Germinal center (tissue), 1 donor: Measurements from ENCODE around the gene PIK3IP1.

ENCODE experiments used
- DNase-seq: peaks from one replicate; pipeline ENCODE4 v3.0.0; 2012; ENCODE audit warnings: mixed read lengths, low spot score

Gene PIK3IP1

GRCh38 chr22:31278626-31279326 is 13.5 kb downstream of the PIK3IP1 start:
- DNase-seq = no peak

GRCh38 chr22:31278151-31278621 is 14.1 kb downstream of the PIK3IP1 start:
- DNase-seq = no peak

- no peak for DNase-seq
These were observed 14.5 kb downstream of the PIK3IP1 start for GRCh38 chr22:31277741-31278140.

- DNase-seq = no peak
These were observed 15.7 kb downstream of the PIK3IP1 start for GRCh38 chr22:31276426-31277167.

- no peak for DNase-seq
These were observed 16.7 kb downstream of the PIK3IP1 start for GRCh38 chr22:31275576-31275975.

DNA sequence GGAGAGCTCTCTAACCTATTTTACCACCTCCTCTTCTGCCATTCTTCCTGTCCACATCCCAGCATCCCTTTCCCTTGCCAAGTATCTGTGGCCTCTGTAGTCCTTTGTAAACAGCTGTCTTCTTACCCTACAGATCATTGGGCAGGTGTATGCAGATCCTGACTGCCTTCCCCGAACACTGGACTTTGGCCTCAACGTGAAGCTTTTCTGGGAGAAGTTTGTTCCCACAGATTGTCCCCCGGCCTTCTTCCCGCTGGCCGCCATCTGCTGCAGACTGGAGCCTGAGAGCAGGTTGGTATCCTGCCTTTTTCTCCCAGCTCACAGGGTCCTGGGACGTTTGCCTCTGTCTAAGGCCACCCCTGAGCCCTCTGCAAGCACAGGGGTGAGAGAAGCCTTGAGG is 17.3 kb downstream of the PIK3IP1 start:
- no peak for DNase-seq

DNA sequence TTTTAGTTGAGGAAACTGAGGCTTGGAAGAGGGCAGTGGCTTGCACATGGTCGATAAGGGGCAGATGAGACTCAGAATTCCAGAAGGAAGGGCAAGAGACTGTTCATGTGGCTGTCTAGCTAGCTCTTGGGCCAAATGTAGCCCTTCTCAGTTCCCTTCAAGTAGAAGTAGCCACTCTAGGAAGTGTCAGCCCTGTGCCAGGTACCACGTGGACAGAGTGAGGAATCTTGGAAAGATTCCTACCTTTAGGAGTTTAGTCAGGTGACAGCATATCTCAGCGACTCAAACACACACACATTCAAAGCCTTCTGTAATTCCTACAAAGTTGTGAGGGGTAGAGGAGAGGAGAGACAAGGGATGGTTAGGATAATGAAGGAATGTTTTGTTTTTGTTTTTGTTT is 18.3 kb downstream of the PIK3IP1 start:
- DNase-seq = no peak

GRCh38 chr22:31272522-31273446 is 19.5 kb downstream of the PIK3IP1 start:
- peak; percentile 42 for DNase-seq

GRCh38 chr22:31271485-31271884 is 20.8 kb downstream of the PIK3IP1 start:
- DNase-seq = no peak

- no peak for DNase-seq
These were observed 21.3 kb downstream of the PIK3IP1 start for GRCh38 chr22:31271026-31271425.

- DNase-seq = no peak
These were observed 22.3 kb downstream of the PIK3IP1 start for GRCh38 chr22:31269892-31270579.

DNA sequence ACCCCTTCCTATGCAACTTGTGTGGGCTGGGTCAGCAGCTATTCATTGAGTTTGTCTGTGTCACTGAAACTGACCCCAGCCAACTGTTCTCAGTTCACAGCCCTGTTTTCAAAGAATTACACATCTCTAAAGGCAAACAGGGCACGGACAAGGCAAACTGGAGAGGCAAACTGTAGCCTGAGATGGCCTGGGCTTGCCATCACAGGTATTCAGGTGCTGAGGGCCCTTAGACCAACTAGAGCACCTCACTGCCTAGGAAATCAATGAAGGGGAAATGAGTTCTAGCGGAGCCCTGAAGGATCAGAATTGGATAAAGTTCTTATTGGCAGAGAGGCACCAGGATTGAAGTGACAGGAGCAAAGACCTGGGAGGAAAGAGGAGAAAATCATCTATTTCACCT is 24.0 kb downstream of the PIK3IP1 start:
- DNase-seq = no peak

DNA sequence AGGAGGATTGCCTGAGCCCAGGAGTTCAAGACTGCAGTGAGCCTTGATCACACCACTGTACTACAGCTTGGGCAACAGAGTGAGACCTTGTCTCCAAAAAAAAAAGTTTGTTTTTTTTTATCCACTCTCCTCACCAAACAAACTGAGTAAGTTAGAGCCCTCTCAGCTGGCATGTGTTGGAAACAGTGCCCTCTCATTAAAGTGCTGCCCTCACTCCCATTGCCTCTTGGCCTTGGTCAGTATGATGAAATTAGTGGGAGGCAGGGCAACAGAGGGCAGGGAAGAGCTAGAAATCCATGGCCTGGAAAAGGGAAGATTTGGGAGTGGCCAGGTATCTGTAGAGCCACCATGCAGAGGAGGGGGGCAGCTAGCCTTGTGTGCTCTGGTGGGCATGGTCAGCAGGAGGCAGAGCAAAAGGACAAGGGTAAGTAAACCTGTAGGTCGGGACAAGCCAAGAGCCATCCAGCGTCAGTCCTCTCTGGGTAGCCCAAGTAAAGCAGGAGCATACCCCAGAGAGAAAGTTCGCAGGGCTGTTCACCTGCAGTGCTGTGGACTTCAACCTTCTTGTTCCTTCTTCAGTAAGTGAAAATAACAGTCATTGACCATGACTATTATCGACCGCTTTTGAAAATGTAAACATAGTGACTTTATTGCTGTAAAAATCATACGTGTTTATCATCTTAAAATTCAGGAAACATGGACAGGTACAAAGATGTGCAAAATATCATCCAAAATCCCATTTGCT is 28.2 kb downstream of the PIK3IP1 start:
- DNase-seq = no peak

DNA sequence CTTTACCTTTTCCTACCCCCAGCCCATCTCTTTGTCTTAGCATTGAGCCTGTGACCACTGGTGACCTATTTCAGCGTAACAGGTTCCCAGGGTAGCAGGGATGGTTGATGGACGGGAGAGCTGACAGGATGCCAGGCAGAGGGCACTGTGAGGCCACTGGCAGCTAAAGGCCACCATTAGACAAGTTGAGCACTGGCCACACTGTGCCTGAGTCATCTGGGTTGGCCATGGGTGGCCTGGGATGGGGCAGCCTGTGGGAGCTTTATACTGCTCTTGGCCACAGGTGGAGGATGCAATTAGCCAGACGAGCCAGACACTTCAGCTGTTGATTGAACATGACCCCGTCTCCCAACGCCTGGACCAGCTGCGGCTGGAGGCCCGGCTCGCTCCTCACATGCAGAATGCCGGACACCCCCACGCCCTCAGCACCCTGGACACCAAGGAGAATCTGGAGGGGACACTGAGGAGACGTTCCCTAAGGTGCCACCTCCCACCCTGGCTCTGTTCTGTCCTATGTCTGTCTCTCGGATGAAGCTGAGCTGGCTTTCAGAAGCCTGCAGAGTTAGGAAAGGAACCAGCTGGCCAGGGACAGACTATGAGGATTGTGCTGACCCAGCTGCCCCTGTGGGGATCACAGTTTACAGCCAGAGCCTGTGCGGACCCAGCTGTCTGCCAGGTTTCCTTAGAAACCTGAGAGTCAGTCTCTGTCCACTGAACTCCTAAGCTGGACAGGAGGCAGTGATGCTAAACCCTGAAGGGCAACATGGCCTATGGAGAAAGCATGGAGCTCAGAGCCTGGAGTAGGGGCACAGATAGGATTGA is 29.8 kb downstream of the PIK3IP1 start:
- no peak for DNase-seq

GRCh38 chr22:31260474-31260856 is 31.8 kb downstream of the PIK3IP1 start:
- no peak for DNase-seq

- DNase-seq = no peak
These were observed 32.4 kb downstream of the PIK3IP1 start for GRCh38 chr22:31259798-31260473.

DNA sequence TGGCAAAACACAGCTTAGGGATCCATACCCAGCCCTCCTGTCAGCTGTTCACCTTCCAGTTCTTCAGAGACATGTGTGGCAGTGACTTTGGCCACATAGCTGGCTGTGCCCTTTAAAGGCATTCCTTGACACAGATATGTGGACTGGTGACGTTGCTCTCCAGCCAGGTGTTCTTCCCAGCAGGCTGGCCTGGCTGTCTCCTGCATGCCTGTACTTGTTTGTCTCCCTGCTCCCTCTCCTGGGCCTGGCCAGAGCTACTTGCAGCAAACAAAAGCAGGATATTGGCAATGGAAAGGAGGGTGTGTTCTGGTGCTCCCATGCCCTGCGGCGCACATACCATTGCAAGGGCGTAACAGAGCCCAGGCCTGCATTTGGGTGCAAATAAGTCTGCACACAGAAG is 38.3 kb downstream of the PIK3IP1 start:
- no peak for DNase-seq

GRCh38 chr22:31250740-31251600 is 41.3 kb downstream of the PIK3IP1 start:
- DNase-seq = no peak
